ENCODE results near the gene TBX15. TPM values are rescaled to one million over a fixed set of nuclear protein-coding genes. Genes with fewer than 3 reads are reported as not detected.

TBX15 gene
- total RNA-seq, 4 donors from 2014 or later = 1.8 to 4.1 (median 3.2) TPM

DNA sequence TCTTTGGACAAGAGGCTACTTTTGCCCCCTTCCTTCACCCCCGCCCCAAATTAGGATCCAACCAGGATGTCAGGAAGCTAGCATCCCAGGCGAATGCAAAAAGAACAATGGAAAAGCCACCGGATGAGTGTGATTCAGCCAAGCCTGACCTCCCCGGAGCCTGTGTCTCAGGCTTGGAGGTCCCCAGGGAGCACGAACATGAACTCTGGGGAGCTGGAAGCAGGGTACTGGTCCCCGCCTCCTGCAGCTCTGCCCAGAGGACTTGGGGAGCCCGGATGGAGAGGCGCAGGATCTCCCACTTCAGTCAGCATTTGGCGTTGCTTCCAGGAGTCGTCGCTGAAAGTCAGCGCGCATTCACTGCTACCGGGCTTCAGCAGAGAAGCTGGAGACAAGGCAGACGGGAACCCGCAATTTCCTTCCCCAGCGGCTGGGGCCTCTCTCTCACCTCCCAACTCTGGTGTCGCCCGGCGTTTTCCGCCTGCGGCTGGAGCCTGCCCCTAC is 1.8 kb upstream of the TBX15 start:
- ATAC-seq (ENCODE audit: low FRiP score) (no peak), DNase-seq (ENCODE audit: low spot score) (no peak)
- TF ChIP-seq CTCF (IDR thresholded peaks at IDR 0.05) = no peak

DNA sequence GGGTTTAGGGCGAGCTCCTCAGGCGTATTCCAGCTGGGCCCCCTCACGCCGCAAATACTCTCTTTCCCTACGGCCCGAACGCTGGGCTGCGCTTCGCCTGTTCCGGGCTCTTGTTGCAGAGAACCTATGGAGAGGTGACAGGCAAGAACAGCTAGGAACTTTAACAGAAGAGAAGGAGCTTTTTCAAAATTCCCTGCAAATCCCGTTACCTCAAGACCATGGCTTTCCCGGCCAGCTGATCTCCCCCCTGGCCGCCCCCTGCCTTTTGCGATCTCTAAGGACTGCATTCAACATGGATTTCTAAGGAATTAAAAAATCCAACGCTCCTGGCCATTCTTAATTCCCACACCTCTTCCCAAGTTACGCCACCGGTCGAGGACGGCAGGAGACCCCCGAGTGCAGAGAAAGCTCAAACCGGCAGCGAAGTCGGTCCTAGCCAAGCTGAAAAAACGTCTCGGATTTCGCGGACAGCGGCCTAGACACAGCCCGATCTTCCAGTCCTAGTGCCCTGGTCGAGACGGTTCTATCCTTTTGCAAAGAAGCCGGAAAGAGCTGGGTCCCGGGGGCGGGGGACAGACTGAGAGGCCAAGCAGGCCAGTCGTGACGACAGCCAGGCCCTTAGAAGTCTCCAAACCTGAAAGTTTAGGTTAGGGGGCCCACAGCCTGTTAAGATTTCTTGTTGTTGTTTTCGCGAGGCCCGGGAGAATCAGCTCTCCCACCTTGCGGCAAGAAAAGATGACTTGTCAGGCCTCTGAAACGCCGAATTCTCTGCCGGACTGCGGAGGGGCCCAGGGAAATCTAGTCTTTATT is 1.1 kb upstream of the TBX15 start:
- no peak for TF ChIP-seq CTCF (IDR thresholded peaks at IDR 0.05)
- ATAC-seq (ENCODE audit: low FRiP score) = no peak
- DNase-seq (ENCODE audit: low spot score) = no peak

- TF ChIP-seq CTCF (IDR thresholded peaks at IDR 0.05) = no peak
- DNase-seq (ENCODE audit: low spot score) = no peak
- ATAC-seq (ENCODE audit: low FRiP score) = no peak
Measured at GRCh38 chr1:118987468-118988185, 516 bp downstream of the TBX15 start.

DNA sequence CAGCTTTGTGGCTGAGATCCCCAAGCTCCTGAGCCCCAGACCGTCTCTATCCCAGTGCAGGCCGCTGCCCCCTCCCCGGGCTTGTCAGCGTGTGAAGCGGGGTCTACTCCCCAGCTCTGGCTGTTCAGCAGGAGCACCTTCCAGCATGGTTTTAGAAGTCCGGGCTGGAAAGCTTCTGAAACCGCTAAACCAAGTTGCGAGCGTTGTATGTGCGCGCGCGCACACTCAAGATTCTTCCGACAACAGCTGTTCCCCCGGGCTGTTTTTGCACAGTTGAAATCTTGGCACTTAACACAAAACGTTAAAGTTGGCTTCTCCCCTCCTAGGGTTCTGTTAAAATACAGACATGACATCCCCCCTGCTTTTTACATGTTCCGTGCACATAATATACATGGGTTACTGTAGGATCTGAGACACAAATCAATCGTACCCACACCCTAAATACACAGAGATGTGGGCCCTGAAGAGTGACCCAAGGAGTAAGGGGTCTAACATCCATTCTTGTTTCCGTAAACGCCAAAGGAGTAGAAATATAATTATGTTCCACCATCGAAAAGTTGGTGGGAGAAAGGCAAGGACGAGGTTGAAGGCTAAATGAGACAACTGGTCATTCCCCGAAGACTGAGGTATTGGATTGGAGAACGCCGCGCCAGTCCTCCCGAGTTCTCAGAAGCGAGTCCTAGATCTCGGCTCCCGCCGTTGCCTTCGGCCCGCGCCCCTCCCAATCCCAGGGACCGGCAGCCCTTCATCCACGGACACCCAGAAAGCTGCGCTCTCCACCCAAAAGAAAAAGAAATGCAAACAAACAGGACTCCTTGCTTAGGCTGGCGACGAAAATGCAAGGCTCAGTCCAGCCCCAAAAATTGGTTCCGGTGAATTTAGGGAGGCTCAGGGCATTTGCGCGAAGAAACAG is 1.3 kb downstream of the TBX15 start:
- ATAC-seq (ENCODE audit: low FRiP score) (no peak), DNase-seq (ENCODE audit: low spot score) (no peak)
- TF ChIP-seq CTCF (IDR thresholded peaks at IDR 0.05) = no peak

DNA sequence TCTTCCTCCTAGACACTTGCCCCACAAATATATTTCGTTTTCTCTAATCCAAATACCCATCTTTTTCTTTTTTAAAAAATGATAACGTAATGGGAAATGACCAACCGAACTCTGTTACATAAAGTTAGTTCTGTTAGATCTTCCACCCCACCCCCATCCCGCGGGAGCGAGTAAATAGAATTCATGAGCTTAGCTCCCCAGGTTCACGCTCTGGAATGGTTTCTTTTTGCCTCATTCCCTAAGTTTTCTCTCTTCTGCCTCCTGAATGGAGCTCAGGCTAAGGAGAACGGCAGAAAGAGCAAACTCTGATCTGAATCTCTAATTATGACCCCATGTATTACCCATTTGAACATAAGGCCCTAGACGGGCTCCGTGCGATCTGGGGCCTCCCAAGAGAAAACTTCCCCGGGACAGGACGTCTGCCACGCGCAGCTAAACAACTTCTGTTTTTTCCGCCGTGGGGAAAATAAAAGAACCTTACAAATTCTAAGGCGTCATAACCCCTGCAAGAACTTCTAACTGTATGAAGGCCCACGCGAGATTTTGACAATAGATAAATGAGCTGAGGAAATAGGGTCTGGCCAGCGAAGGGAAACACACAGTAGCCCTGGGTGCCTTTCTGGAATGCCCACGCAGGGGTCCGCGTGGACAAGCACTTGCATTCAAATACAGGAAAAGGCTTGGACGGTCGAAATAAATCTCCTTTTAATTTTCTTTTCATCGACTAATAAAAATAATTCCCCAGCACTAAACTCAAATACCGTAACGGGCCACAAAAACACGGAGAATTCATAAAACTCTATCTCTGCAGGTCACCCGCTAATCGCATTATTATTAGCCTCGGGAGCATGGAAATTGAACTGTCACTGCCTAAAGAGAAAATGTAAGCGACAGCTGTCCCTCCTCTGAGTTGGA is 2.2 kb downstream of the TBX15 start:
- TF ChIP-seq CTCF (IDR thresholded peaks at IDR 0.05) = no peak
- no peak for ATAC-seq (ENCODE audit: low FRiP score)
- DNase-seq (ENCODE audit: low spot score) = no peak
